Measurements from ENCODE around the gene AFF3.

GRCh38 chr2:99803846-99804245 lies 338.5 kb downstream of the AFF3 start:
- no peak for TF ChIP-seq POLR2A (IDR thresholded peaks at IDR 0.05)
- TF ChIP-seq CTCF (IDR thresholded peaks at IDR 0.05), result no peak
